HG02885 (cell line): ENCODE results near the gene NT5DC3.
"Not testable (repeated sequence)": the region's sequence is repeated elsewhere in the genome, so short reads cannot be mapped to it uniquely, and the experiment has no call there.

Source experiments
- ATAC-seq: cut with Tn5 transposase; IDR thresholded peaks from one replicate; pipeline ENCODE4 v1.9.1; 2021; ENCODE audit warnings: mild to moderate bottlenecking; ENCODE audit not compliant: unreplicated experiment, poor library complexity

NT5DC3 gene

DNA sequence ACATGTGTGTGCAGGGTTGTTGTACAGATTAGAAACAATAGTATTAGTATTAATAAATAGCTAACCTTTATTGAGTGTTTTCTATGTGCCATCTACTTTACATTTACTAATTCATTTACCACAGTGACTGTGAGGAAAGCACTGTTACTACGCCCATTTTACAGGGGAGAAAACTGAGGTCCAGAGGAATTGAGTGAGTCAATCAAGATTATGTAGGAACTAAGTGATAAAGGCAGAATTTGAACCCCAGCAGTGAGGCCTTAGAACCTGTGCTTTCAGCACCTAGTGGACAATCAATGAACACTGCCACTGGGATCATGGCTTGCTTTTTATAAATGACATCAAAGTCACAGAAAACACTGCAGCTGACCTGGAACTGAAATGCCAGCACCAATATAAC lies 28.2 kb downstream of the NT5DC3 start:
- no peak for ATAC-seq

DNA sequence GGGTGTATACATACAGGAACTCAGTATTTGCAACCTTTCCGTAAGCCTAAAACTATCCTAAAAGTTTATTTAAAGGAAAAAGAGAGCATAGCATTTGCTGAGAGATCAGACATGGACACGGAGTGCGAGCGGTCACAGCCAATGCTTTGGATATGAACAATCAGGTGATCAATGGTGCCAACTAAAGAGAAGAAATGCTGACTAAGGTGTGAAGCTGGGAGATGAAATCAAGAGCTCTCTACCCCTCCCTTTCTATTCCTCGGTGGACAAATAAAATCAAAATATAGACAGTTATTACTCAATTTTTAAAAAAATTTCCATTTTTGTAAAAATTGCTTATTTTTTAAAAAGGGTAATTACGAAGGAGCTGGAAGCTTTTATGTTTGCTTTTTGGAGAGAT lies 29.2 kb downstream of the NT5DC3 start:
- no peak for ATAC-seq

DNA sequence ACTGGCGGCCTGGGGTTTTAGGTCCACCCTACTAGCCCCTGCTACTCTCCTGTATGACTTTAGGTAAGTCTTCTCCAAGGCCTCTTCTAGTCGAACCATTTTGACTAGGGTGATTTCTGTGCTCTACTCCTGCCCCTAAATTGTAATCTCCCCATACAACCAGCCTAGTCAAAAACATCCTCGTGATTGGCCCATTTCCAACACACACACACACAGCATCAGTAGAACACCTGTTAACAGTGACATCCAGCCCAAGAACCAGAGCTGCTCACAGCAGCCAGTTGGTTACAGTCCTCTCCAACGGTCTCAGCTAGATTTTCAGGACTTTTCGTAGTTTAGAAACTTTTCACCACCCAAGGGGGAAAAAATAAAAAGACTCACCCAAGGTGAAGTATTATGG lies 30.9 kb downstream of the NT5DC3 start:
- ATAC-seq, result no peak

DNA sequence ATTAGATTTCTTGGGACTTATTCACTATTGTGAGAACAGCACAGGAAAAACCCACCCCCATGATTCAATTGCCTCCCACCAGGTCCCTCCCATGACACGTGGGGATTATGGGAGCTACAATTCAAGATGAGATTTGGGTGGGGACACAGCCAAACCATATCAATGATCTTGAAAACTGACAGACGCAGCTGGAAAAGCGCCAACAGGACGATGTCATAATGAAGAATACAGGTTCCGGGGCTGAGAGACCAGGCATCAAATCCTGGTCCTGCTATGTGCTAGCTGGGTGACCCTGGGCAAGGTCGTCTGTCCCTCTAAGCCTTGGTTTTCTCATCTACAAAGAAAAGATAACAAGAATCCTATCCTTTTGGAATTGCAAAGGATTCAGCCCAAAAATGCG lies 31.4 kb downstream of the NT5DC3 start:
- ATAC-seq, result not testable (repeated sequence)

DNA sequence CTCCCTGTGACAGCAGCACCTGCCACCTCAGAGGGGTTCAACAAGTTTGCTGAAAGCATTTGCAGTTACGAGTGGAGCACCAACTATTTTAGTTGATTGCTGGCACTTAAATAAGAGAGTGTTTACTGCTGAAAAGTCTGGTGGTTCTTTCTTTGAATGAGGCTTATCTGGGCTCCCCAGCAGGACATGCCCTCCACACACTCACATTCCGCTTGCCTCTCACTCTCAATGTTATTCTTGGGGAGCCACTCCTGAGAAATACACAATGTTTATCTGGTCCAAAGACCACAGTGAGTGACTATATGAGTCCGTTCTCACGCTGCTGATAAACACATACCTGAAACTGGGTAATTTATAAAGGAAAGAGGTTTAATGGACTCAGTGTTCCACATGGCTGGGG lies 31.9 kb downstream of the NT5DC3 start:
- ATAC-seq, result no peak

DNA sequence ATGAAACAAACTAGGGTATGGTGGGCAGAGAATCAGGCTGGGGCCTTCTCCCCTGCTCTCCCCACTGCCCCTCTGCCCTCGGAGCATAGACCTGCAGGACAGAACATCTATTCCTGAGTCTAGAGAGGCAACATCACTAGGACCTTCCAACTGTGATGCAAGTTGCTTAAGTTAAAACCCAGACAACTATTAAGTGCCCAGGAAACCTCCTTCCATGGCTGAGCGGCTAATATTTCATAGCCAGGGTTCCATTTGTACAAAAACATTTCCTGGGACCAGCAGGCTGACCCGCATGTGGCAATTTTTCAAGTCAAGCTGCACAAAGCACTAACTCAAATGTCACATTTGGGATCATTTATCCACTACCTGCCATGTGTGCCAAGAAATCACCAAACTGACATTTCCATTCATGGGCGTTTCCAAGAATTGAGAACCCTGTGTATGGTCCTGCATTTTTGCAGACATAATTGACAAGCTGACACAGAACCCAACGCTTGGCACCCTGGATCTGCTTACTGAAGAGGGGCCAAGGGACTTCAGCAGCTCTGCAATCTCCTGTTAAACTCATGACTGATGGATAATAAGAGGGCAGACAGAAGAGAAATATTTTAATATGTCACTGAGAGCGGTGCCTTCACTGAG lies 32.7 kb downstream of the NT5DC3 start:
- no peak for ATAC-seq

DNA sequence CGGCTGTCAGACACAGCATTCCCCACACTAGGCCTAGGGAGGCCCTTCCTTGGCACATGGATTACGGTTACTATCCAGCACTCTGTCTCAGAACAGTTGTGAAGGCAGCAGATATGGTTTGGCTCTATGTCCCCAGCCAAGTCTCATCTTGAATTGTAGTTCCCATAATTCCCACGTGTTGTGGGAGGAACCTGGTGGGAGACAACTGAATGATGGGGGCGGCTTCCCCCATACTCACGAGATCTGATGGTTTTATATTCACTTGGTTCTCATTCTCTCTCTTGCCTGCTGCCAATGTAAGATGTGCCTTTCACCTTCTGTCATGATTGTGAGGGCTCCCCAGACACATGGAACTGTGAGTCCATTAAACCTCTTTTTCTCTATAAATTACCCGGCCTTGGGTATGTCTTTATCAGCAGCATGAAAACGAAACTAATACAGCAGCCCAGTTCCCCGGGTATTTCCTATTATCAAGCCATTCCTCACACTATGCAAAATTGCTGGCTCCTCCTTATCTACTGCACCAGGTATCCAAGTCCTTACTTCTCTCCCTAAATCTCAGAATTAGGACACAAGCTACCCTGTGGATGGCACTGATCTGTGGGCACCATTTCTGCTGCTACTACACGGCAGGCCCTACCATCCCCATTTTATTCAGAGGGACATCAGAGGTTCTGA lies 33.3 kb downstream of the NT5DC3 start:
- ATAC-seq, result no peak

DNA sequence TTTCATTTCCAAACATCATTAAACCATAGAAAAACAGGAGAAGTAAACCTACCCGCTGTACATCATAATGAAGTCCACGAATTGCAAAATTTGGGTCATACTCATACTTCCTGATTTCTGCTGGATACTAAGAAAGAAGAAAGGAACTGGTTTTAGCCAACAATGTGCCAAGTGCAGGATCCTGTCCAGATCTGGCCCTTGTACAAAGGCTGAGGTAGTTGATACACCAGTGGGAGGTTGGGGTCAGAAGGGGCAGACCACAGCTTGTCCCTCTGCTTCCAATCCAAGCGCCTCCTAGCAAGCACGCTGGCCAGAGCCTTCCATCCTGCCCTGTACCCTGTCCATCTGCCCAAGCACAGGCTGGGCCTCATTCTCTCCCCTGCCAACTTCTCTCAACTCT lies 34.2 kb downstream of the NT5DC3 start:
- no peak for ATAC-seq

DNA sequence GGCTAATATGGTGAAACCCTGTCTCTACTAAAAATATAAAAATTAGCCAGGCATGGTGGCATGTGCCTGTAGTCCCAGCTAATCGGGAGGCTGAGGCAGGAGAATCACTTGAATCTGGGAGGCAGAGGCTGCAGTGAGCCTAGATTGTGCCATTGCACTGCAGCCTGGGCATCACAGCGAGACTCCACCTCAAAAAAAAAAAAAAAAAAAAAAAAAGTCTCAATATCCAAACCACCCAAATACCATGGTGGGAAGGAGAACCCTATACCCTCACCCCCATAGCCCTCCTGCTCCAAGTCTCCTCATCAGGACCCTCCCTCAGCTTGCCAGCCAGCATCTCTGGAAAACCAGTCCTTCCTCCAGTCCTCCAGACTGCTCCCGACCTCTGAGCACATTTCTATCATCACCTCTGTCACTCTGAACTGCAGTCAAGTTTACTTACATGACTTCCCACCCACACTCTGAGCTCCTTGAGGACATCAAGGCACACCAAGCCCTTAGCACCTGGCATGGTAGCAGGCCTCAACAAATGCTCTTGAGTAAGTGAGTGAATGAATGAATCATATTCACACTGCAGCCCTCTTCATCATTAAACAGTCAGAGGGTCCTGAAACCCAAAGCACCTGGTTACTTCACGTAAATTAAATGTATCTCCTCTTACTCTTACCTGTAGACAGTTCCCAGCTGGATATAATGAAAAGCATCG lies 35.2 kb downstream of the NT5DC3 start:
- ATAC-seq, result no peak

DNA sequence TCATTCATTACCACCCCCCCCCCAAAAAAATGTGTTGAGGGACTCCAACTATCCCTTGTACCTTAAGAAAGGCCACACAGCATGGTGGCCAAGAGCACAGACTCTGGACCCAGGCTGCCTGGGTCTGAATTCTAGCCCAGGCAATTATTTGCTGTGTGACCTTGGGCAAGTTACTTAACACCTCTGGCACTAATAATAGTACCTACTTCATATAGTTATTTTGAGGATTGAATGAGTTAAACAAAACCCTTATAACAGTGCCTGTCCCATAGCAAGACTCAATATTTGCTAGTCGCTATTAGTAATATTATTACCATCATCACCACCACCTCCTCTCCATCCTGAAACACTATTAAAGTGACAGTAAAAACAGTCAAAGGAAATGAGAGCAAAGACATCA lies 37.2 kb downstream of the NT5DC3 start:
- ATAC-seq, result no peak

DNA sequence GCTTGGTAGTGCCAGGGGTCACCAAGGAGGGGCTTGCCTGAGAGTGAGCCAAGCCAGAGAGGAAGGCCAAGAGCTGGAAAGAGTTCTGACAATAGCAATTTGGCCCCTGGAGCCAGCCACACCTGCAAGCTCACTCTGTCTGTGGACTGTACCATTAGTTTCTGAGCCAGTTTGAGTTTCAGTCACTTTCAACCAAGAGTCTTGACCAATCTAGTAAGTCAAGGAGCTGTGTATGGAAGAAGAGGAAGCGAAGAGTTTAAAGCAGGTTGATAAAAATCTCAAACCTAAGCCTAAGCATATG lies 38.5 kb downstream of the NT5DC3 start:
- ATAC-seq, result no peak

DNA sequence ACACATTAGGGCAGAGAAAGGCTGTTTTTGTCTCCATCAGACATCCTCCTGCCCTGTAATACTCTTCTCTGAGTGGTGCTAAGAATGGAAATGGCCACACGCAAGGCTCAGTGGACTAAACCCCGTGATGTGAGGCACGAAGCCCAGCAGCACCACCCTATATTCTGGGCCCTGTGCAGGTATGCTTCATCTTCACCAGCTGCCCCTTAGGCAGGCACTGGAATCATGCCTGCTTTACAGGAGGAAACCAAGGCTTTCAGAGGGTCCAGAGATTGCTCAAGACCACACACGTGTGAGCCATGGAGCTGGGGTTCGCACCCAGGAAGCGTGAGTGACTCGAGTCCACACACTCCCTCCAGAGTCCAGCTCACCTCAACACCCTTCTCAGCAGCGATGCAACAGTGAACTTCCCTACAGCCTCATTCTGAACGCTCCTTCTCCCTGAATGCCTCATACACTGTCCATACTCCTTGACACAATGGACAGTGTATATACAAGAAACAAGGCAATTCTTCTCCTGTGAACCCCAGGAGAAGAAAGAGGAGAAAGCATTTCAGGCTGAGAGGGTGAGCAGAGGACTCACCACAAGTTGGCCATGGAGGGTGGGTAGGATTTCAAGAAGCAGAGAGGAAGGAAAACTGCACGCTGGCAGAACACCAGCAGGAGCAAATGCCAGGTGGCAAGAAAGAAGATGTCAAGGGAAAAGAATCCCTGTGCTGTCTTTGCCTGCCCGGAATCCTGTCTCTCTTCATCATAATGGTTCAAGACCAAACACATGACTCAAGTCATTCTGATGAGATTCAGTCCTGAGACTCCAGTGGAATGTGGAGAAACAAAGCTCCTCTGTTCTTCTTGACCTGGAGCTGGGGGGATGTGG lies 39.1 kb downstream of the NT5DC3 start:
- no peak for ATAC-seq

DNA sequence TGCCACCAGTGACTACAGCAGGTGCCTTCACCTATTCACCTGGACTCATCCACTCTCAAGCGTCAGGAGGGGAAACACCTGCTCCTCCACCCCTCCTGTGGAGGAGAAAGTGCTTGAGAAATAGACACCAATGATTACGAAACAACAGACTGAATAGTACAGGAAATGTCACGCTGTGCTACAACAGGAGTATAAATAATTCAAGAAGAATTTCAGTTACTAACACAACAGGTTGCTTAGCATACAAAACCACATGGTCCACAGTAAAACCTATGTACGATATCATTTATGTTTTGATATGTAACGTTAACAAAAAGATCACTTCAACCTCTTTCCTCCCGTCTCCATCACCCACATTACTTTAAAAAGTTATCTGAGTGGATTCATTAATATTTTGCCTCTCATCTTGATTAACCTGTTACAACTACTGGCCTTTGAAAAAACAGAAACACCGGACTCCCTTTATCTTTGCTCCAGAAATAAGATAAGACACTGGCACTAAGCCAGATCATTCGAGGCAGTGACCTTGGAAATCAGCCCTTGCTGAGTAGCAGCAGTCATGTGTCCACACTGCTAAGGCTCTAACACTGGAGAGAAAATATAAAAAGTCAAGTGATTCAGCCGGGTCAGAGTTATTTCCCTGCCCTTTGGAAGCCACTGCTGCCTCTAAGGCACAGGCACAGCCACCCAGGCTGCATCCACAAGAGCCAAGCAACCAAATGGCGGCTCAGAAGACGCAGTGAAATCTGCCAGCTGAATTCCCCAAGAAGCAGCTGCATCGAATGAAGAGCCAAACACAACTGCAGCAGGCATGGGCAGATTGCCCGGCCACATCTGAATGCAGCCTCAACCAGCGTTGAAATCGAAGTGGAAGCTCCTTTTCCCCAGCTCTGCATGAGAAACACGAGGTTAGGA lies 40.9 kb downstream of the NT5DC3 start:
- ATAC-seq, result no peak

DNA sequence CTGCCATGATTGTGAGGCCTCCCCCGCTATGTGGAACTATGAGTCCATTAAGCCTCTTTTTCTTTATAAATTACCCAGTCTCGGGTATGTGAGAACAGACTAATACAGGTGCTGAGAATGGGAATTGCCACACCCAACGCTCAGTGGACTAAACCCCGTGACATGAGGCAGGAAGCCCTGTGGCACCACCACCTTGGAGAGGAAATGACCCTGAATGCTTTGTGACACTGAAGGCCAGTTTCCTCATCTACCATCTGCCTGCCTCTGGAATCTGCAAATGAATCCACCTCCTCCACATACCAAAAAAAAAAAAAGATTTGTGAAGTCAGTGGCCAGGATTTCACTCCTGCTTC lies 41.6 kb downstream of the NT5DC3 start:
- no peak for ATAC-seq

DNA sequence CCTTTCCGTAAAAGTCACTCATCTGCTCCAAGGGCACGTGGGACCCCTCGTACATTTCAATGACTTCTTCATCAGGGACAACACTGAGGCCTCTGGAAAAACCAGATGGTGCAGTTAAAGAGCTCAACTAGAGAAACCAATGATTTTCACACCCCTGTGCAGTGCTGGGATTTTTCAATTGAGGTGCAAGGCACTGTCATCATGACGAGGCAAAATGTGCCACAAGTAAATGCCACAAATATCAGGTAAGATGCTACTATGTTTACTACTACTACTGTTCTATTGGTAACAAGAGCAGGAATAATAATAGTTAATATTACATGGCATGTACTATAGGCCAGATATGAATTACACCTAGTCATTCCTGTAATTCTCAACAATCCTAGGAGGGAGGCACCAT lies 42.4 kb downstream of the NT5DC3 start:
- no peak for ATAC-seq

DNA sequence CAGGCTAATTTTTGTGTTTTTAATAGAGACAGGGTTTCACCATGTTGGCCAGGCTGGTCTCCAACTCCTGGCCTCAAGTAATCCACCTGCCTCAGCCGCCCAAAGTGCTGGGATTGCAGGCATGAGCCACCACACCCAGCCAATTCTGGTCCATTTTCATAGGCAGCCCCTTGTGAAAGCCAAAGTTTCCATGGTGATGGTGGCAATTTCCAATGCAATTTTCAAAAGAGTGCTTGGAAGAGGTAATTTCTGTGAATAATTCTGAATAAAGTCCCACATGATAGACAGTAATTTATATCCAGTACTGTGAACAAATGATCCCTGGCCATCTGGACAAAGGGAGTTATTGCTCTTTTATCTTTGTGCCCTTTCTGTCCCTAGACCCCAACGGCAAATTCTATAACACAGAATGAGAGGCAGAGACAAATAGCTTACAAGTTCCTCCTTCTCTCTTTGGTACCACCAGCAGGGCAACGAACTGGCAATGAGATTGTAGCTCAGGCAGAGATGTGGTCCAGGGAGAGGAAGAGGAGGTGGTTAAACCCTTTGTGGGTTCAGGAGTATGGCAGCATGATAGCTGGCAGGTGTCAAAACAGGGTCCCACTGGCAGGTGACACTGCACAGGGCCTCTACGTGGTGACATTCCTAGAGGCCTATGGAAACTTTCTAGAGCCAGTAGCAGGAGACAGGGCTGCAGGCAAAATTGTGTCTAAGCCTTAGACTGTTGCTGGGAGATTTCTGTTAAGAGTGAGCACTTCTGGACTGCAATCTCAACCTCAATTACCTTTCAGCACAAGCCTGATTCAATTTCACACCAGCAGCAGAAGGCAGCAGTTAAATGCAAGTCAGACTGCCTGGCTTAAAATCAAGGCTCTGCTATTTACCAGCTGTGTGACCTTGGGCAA lies 46.5 kb downstream of the NT5DC3 start:
- no peak for ATAC-seq

DNA sequence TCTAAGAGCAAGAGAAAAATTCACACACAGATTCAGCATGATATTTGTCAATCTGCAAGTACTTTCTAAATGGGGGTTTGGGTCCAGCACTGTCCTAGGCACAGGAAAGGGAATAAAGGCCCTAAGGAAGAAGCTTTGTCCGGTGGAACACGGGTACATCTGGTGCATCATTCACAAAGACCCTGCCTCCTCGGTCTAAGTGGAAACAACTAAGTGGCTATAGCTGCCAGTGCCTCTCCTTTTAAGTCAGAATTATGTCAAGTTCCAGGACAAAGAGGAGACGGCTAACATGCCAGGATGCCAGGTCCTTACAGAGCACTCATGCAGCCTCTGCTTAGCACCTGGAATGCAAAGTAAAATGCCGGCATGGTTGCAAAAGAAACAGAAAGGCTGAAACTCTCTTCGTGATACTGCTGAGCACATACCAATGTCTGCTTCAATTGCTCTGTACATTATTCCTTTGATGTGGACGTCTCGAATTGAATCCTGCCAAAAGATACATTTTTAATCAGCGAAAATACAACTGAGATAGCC lies 47.5 kb downstream of the NT5DC3 start:
- no peak for ATAC-seq

DNA sequence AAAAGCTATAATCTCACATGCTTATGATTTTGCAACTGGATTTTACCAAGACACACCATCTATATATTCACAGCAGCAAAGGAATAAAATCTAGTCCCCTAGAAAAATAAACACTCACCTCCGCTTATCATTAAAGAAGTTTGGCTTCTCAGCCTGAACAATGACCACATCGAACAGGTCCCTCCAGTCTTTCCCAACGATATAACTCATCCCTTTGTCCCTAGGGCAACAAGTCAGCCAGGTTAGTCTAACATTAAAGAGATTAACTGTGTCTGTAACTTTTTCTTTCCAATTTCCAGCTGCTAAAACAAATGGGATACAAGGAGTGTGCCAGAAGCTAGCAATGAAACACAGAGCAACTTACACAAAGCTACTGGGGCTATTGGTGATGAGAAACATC lies 48.0 kb downstream of the NT5DC3 start:
- no peak for ATAC-seq
